ENCODE results near the gene CNP. TPM values are rescaled to one million over a fixed set of nuclear protein-coding genes. Genes with fewer than 3 reads are reported as not detected.

The CNP gene
- total and polyA plus RNA-seq, 2 of the 8 experiments (the other 6 are each of a cell fraction or from before 2014, with no cell fraction given) = 21.9 to 60.6 TPM

DNA sequence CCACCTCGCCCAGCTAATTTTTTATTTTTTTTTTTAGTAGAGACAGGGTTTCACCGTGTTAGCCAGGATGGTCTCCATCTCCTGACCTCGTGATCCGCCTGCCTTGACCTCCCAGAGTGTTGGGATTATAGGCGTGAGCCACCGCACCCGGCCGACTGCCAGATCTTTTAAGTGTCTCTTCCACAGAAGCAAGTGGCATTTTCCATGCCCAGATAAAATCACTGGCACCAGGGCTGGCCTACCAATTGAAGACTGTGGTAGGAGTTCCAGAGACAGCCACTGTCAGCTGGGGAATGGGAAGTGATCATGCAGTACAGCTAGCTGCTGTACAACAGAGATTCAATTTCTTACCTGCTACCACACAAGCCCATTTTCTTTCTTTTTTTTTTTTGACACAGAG, 17.9 kb downstream of the CNP start:
- no peak overlapping the region for H2AK5ac ChIP-seq (ENCODE audit: low read depth, low read length)
- no peaks in the 10 kb centered on the region for H3K23me2 ChIP-seq (ENCODE audit: low read depth, low read length)
- H4K91ac ChIP-seq (replicated peaks; ENCODE audit: insufficient read length, low read length) = no peak overlapping the region
- DNase-seq (ENCODE audit: low read depth in 1 of 2, low spot score in 2 of 2) = no peak
- no peak overlapping the region for H3K4ac ChIP-seq (replicated peaks; ENCODE audit: insufficient read length, low read depth, low read length)
- H3K79me2 ChIP-seq (ENCODE audit: control insufficient read depth in 1 of 2, insufficient read depth in 2 of 2, low read length in 2 of 2) = no peaks in the 10 kb centered on the region
- peaks cover 3 to 7% of the 10 kb centered on the region in 2 experiments for H4K20me1 ChIP-seq (replicated peaks in 1 of 2; ENCODE audit: control insufficient read depth in 1 of 2, insufficient read depth in 2 of 2, low read length in 2 of 2)
- no peak overlapping the region for H4K8ac ChIP-seq (ENCODE audit: extremely low read depth, insufficient read depth, low read length)
- WGBS, 2 experiments (ENCODE audit: extremely low coverage in 1 of 2, insufficient coverage in 1 of 2, insufficient read length in 1 of 2, insufficient replicate concordance in 2 of 2, low coverage in 1 of 2, low lambda C conversion rate in 2 of 2, missing lambda C conversion rate in 1 of 2) = 99% methylated on average over 8 of the region's 8 CpGs; no CpG with 5 or more reads in 1 of the 2 experiments
- no peak overlapping the region for H3K18ac ChIP-seq (ENCODE audit: extremely low read depth, low read length)
- FAIRE-seq = no peak
- H3K9ac ChIP-seq (replicated peaks in 1 of 4; ENCODE audit: extremely low read depth in 1 of 4, low read depth in 3 of 4, low read length in 3 of 4) = no peak overlapping the region
- H3K4me1 ChIP-seq (replicated peaks in 1 of 4; ENCODE audit: control insufficient read depth in 3 of 4, insufficient read depth in 4 of 4, low read length in 3 of 4) = no peaks in the 10 kb centered on the region
- H2BK12ac ChIP-seq (ENCODE audit: low read depth, low read length) = no peak overlapping the region
- H4K5ac ChIP-seq (ENCODE audit: insufficient read length, low read depth, low read length) = no peak overlapping the region
- CTCF ChIA-PET (ENCODE audit: partially characterized antibody) = interaction anchor here (0.6 to 1.8 kb wide), 10 partner anchors 9 to 527 kb away, joined by 3 to 6 read pairs (median 3); no protein-coding TSS in a partner anchor
- H3K27ac ChIP-seq (ENCODE audit: low read depth, low read length) = no peak overlapping the region
- no peak overlapping the region for H3K56ac ChIP-seq (replicated peaks; ENCODE audit: insufficient read length, low read depth, low read length)
- no peak overlapping the region for H3K4me2 ChIP-seq (ENCODE audit: insufficient read depth in 1 of 2, low read depth in 2 of 2, low read length in 2 of 2)
- H2BK5ac ChIP-seq (ENCODE audit: low read depth, low read length) = no peak overlapping the region
- H2BK20ac ChIP-seq (ENCODE audit: low read length) = no peak overlapping the region
- POLR2A ChIA-PET (ENCODE audit: partially characterized antibody) = interaction anchor here (0.6 to 1.5 kb wide), 3 partner anchors 11 to 20 kb away, joined by 3 to 5 read pairs (median 5); no protein-coding TSS in a partner anchor
- no peak overlapping the region for H2BK120ac ChIP-seq (replicated peaks; ENCODE audit: low read depth, low read length)
- H3K23ac ChIP-seq (ENCODE audit: insufficient read length) = no peak overlapping the region
- H2BK15ac ChIP-seq (ENCODE audit: low read length) = no peak overlapping the region
- H3K14ac ChIP-seq (ENCODE audit: insufficient read length) = no peak overlapping the region
- no peaks in the 10 kb centered on the region for H3K79me1 ChIP-seq (ENCODE audit: low read depth, low read length)
- H3K36me3 ChIP-seq (ENCODE audit: control insufficient read depth in 2 of 4, insufficient read depth in 4 of 4, low read length in 3 of 4) = peaks cover 45 to 91% (median 74%) of the 10 kb centered on the region in 4 experiments
- H2AFZ ChIP-seq (ENCODE audit: low read length) = no peak overlapping the region
- H3K27me3 ChIP-seq (replicated peaks in 1 of 4; ENCODE audit: control insufficient read depth in 3 of 4, extremely low read depth in 1 of 4, insufficient read depth in 3 of 4, low read length in 3 of 4) = no peaks in the 10 kb centered on the region; a peak in 1 of 7 replicates
- no peak overlapping the region for H3K4me3 ChIP-seq (ENCODE audit: extremely low read depth in 1 of 4, insufficient read depth in 2 of 4, low read depth in 3 of 4, low read length in 4 of 4)
- H3K9me3 ChIP-seq (ENCODE audit: insufficient read depth in 2 of 2, low read depth in 1 of 2, low read length in 1 of 2) = no peaks in the 10 kb centered on the region
- TF ChIP-seq, protein P1, sequence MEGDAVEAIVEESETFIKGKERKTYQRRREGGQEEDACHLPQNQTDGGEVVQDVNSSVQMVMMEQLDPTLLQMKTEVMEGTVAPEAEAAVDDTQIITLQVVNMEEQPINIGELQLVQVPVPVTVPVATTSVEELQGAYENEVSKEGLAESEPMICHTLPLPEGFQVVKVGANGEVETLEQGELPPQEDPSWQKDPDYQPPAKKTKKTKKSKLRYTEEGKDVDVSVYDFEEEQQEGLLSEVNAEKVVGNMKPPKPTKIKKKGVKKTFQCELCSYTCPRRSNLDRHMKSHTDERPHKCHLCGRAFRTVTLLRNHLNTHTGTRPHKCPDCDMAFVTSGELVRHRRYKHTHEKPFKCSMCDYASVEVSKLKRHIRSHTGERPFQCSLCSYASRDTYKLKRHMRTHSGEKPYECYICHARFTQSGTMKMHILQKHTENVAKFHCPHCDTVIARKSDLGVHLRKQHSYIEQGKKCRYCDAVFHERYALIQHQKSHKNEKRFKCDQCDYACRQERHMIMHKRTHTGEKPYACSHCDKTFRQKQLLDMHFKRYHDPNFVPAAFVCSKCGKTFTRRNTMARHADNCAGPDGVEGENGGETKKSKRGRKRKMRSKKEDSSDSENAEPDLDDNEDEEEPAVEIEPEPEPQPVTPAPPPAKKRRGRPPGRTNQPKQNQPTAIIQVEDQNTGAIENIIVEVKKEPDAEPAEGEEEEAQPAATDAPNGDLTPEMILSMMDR (IDR thresholded peaks at IDR 0.05; ENCODE audit: control extremely low read depth in 1 of 3, insufficient read depth in 1 of 3, low read depth in 1 of 3, low read length in 3 of 3) = no peak
- TF ChIP-seq POLR2A (IDR thresholded peaks at IDR 0.05; ENCODE audit: control extremely low read depth in 1 of 2, low read depth in 2 of 2, low read length in 2 of 2) (no peak), HDAC2 (IDR thresholded peaks at IDR 0.05; ENCODE audit: borderline replicate concordance in 1 of 2, low read depth in 2 of 2, low read length in 2 of 2) (no peak), SRF (IDR thresholded peaks at IDR 0.05; ENCODE audit: low read depth, low read length) (no peak), CBX5 (IDR thresholded peaks at IDR 0.05; ENCODE audit: low read depth, low read length) (no peak), CEBPB (IDR thresholded peaks at IDR 0.05; ENCODE audit: low read depth, low read length) (no peak), JUN (IDR thresholded peaks at IDR 0.05; ENCODE audit: low read depth, low read length) (no peak), POU5F1 (IDR thresholded peaks at IDR 0.05; ENCODE audit: low read depth, low read length) (no peak), GABPA (IDR thresholded peaks at IDR 0.05; ENCODE audit: borderline replicate concordance, insufficient read depth, low read length) (no peak), PHF8 (conservative IDR thresholded peaks at IDR 0.05; ENCODE audit: low read depth, low read length) (no peak)
- TF ChIP-seq, protein P2, sequence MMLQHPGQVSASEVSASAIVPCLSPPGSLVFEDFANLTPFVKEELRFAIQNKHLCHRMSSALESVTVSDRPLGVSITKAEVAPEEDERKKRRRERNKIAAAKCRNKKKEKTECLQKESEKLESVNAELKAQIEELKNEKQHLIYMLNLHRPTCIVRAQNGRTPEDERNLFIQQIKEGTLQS (IDR thresholded peaks at IDR 0.05; ENCODE audit: insufficient read depth, low read depth, low read length) = no peak

Measured in H1 (cell line).